Bronchus fibroblast of lung (primary cell): Measurements from ENCODE around the gene NCKAP1. TPM values are rescaled to one million over a fixed set of nuclear protein-coding genes. Genes with fewer than 3 reads are reported as not detected.

Experiments used
- total RNA-seq: library from RNA; depleted of rRNA; stranded (reverse); fragments of >200 nt; gene quantifications from 2 replicates; pipeline ENCODE4 v1.2.3, GENCODE V29; 2015

Gene NCKAP1, protein sequence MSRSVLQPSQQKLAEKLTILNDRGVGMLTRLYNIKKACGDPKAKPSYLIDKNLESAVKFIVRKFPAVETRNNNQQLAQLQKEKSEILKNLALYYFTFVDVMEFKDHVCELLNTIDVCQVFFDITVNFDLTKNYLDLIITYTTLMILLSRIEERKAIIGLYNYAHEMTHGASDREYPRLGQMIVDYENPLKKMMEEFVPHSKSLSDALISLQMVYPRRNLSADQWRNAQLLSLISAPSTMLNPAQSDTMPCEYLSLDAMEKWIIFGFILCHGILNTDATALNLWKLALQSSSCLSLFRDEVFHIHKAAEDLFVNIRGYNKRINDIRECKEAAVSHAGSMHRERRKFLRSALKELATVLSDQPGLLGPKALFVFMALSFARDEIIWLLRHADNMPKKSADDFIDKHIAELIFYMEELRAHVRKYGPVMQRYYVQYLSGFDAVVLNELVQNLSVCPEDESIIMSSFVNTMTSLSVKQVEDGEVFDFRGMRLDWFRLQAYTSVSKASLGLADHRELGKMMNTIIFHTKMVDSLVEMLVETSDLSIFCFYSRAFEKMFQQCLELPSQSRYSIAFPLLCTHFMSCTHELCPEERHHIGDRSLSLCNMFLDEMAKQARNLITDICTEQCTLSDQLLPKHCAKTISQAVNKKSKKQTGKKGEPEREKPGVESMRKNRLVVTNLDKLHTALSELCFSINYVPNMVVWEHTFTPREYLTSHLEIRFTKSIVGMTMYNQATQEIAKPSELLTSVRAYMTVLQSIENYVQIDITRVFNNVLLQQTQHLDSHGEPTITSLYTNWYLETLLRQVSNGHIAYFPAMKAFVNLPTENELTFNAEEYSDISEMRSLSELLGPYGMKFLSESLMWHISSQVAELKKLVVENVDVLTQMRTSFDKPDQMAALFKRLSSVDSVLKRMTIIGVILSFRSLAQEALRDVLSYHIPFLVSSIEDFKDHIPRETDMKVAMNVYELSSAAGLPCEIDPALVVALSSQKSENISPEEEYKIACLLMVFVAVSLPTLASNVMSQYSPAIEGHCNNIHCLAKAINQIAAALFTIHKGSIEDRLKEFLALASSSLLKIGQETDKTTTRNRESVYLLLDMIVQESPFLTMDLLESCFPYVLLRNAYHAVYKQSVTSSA
- 57.0 and 59.6 TPM in 2 replicates for total RNA-seq

DNA sequence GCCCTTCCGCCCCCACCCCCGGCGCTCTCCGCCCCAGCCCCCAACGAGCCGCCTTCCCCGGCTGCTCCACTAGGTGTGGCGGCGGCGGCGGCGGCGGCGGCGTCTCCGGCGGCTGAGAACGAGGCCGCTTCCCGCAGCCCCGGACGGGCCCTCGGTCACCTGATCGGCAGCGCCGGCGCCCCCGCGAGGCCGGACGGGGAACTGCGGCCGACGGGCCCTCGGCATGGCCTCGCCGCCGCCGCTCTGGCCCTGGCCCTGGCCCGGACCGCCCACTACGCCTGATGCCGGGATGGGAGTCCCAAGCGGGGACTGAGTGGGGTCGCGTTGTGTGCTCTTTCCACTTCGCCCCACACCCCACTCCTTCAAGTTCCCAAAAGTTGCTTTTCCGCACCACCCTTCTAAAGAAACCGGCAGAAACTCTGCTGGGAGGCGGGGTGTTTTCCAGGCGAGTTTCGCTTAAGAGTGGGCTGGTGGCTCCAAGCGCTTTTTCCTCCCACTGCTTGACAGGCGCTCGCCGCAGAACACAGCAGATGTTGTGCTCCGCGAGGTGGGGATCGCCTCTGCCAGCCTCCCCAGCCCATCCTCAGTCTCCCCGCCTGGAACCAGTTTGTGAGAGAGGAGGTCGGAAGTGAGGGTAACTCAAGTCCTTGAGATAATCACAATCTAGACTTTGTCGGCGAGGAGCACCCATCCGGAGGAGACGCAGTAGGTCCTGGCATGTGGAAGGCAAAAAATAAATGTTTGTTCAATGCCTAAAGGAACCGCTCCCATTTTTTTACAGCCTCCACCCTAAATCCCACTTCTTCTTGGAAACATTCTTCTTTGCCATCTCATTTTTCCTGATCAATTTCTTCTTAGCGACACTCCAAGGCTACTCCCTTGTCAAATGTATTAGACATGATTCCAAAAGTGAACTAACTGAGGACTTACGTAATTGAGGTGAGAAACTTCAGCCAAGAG, at the start of gene NCKAP1:
NCKAP1 (minus strand) TSS at position 117 of the 960 bp plus-strand sequence. CDS start 358 bp downstream, outside the sequence.

DNA sequence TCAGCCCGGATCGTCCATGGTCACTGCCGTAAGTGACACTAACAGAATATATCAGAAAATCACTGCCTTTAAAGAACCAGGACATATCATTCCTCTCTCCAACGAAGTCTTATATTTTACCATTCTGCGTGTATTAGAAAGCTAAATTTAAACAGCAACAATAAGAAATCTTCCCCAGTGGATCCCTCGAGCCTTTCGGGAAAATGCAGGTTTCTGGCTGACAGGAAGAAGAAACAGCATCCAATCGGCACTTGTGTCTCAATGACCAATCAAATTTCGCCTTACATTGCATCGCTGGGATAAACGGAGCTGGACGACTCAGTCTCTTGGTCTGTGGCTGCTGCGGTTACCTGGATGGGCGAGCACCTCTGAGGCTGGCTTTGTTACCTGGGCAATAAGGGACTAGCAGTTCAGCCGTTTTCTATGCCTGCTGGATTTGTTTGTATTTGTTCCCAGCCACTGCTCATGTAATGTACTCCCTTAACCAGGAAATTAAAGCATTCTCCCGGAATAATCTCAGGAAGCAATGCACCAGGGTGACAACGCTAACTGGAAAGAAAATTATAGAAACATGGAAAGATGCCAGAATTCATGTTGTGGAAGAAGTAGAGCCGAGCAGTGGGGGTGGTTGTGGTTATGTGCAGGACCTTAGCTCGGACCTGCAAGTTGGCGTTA, 40.3 kb upstream of the NCKAP1 start, which contains the start of gene DUSP19:
DUSP19 (plus strand) TSS at position 284 of the 675 bp plus-strand sequence; CDS start at position 471, 187 bp downstream.

DNA sequence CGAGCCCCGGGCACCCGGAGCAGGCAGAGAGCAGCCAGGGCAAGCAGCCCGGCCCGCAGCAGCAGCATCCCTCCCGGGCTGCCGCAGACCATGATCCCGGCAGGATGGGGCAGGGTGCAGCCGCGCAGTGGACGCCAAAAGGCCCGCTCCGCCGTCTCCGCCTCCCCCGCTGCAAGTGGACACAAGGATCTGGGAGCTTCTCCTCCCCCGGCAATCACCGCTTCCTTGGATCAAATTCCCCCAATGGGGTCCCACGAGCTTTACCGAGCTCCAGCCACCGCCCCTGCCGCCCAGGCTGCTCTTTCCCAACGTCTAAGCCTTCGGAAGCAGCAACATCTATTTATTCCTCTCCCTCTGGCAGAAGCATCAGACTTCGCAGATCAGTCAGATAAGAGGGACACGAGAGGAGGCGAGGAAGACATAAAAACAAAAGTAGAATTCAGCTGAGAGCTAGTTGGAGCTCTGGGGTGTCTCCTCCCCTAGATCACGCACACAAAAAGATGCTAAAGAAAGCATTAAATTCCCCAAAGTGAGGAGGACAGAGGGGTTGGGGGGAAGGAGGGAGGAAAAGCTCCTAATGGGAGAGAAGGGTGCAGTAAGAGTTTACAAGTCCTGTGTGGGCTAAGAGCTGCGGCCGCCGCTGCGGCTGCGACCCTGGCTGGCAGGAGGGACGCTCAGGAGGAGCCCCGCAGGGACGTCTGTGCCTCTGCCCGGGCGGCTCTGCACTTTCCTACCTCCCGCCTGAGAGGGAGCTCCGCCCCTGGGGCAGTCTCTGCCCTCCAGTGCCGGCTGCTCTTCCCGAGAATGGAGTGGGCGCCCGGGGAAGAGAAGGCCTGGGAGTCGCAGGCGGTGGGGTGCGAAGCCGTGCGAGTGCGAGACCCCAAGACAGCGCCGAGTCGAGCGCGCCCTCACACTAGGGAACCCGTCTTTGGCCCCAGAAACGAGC, 171.5 kb downstream of the NCKAP1 start, which contains the start of gene FRZB:
FRZB (minus strand) TSS at position 177 of the 946 bp plus-strand sequence; CDS start at position 92, 85 bp downstream.

Other genes with a start within 250 kb of the NCKAP1 start
- gene FRZB, start 171.8 kb downstream of the NCKAP1 start, total RNA-seq = 0.89 and 1.2 TPM in 2 replicates
- gene DUSP19, start 40.3 kb upstream of the NCKAP1 start, total RNA-seq = 1.2 and 1.5 TPM in 2 replicates
- gene NUP35, start 86.0 kb upstream of the NCKAP1 start, total RNA-seq = 14.6 and 15.0 TPM in 2 replicates